HG02610 (cell line): ENCODE data around the gene PCNT.
"Not testable (repeated sequence)": the region's sequence is repeated elsewhere in the genome, so short reads cannot be mapped to it uniquely, and the experiment has no call there.

ENCODE experiments used
- ATAC-seq: cut with Tn5 transposase; IDR thresholded peaks from one replicate; pipeline ENCODE4 v1.9.1; 2021; ENCODE audit warnings: mild to moderate bottlenecking, moderate library complexity; ENCODE audit not compliant: unreplicated experiment

PCNT gene

GRCh38 chr21:46304437-46304836, 19.5 kb upstream of the PCNT start:
- ATAC-seq: no peak

- no peak for ATAC-seq
Measured at GRCh38 chr21:46304955-46305354, 19.0 kb upstream of the PCNT start.

DNA sequence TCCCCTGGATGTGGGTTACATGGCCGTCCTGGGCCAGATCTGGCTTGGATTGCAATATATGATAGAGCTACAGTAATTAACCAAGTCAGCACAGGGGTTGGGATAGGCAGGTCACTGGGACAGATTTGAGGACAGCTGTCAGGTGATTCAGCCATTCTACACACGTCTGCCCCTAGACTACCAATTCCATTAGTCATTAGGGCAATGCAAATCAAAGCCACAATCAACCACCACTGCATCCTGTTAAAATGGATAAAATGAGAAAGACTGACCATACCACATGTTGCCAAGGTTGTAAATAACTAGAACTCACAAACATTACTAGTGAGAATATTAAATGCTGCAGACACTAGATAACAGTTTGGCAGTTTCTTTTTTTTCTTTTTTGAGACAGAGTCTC, 16.3 kb upstream of the PCNT start:
- ATAC-seq: no peak

- ATAC-seq: no peak
Measured at GRCh38 chr21:46308431-46308830, 15.5 kb upstream of the PCNT start.

DNA sequence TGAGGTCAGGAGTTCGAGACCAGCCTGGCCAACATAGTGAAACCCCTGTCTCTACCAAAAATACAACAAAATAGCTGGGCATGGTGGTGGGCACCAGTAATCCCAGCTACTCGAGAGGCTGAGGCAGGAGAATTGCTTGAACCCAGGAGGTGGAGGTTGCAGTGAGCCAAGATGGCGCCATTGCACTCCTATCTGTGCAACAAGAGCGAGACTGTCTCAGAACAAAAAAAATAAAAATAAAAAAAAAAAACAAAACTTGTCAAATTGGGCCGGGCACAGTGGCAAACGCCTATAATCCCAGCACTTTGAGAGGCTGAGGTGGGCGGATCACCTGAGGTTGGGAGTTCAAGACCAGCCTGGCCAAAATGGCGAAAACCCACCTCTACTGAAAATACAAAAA, 13.7 kb upstream of the PCNT start:
- not testable (repeated sequence) for ATAC-seq

GRCh38 chr21:46311568-46311967, 12.4 kb upstream of the PCNT start:
- no peak for ATAC-seq

DNA sequence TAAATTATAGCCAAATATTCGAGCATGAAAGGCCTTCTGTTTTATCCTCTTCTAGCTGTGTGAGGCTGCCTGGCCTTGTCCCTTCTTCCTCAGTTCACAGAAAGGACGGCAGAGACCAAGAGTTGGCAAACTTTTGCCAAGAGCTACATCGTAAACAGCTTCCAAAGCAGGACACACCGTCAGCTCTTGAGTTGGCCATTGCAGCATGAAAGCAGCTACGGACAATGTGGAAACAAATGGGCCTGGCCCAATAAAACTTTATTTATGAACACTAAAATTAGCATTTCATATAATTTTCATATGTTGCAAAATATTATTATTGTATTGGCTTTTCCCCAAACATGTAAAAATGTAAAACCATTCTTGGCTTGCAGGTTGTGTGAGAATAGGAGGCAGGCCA, 11.0 kb upstream of the PCNT start:
- ATAC-seq: no peak

GRCh38 chr21:46314441-46315020, 9.4 kb upstream of the PCNT start:
- ATAC-seq: no peak

GRCh38 chr21:46316708-46317324, 7.1 kb upstream of the PCNT start:
- ATAC-seq: no peak

DNA sequence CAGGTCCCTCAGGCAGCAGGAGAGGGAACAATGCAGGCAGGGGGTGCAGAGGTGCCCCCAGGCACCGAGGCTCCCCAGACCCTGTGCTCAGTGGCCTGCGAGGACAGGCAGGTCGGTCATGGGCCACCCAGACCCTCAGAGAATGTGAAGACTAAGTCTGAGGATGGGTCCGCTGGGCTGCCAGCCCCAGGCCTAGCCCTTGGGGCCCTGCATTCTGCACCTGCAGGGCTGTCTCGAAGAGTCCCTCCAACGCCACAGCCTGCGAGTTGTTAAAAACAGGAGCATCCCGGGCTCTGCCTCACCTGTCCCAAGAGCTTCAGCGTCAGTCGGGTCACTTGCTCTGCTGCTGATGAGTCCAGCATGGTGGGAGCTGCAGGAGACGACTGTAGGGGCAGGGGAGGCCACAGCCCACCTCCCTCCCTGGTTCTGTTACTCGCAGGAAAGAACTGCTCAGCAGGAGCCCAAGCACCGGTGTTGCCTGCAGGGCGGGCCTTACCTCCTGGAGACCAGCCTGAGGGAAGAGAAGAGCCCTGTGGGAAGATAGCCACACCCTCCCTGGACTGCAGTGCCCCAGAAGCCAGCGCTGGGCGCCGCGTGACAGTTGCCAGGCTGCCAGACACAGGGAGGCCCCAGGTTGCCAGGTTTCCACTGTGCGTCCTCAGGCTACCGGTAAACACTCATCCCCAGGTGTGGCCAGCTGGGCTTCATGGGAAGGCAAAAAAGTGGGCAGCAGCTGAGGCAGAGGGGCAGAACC, 6.1 kb upstream of the PCNT start:
- ATAC-seq: no peak

- no peak for ATAC-seq
Measured at GRCh38 chr21:46318464-46318845, 5.5 kb upstream of the PCNT start.

GRCh38 chr21:46319186-46319585, 4.8 kb upstream of the PCNT start:
- no peak for ATAC-seq

DNA sequence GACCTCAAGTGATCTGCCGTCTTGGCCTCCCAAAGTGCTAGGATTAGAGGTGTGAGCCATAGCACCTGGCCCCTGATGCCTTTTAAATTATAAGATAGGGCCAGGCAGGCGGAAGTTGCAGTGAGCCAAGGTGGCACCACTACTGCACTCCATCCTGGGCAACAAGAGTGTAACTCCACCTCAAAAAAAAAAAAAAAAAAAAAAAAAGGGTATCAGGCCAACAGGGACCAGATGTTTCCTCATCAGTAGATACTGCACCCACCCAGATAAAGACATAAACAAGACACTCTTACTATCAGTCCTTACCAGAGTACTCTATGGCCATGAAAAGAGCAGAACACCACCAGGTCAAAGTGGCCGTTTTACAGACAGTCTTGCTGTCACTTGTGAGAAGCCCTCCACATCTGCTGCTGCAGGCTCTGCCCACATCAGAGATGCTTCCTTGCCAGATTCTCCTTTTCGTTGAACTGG, 3.6 kb upstream of the PCNT start:
- ATAC-seq: no peak

DNA sequence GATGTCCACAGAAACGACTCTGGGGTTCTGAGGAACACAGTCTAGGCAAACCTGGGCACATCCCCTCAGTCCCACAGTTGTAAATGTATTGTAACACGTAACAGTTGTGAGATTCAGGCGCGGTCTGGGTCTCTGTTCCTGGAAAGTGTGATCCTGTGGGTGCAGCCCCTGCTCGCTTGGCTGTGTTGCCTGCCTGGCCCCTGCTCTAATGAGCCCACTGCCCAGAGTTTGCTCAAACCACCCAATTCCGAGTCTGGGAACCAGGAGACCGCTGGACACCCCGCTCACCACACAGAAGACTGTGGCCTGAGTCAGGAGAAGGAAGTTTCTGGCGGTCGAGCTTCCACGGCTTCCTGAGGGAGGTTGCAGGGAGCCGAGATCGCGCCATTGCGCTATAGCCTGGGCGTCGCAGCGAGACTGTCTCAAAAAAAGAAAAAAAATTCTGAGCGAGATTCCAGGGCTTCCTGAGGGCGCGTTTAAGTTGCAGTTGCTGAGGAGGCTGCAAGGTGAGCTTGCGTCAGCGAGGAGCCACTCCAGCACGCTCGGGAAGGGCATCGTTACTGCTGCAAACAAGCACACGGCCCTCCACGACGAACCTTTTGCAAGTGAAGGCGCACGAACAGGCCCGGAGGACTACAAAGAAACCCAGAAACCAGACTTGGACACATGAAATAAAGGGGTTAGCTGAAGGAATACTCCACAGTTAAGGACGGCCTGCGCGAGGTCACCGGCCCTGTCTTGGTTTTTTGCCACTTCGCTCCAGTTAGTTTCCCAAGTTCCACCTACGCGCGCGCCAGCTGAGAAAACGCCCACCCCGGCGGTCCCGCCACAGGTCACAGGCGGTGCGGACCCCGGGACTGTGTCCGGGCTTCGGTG, 1.4 kb upstream of the PCNT start:
- ATAC-seq: no peak

DNA sequence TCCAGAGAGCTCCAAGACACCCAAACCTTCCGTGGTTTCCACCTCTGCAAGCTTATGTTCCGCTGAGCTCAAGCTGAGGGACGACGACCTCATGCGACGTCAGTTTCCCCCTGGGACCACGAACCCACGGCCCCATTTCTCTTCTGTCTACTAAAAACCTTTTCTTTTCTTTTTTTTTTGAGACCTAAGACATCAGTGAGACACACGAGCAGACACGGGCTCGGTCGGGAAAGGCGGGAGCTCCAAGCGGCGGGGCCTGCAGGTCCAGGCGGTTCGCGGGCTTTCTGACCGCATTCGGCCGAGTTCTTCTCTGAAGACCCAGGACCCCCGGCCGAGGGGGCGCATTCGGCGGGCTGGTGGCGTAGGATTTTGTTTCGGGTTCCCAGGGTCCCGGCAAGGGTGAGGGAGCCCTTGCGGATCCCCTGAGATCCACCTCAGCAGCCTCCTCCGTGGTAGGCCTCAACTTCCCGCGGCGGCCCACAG, 688 bp upstream of the PCNT start:
- no peak for ATAC-seq

DNA sequence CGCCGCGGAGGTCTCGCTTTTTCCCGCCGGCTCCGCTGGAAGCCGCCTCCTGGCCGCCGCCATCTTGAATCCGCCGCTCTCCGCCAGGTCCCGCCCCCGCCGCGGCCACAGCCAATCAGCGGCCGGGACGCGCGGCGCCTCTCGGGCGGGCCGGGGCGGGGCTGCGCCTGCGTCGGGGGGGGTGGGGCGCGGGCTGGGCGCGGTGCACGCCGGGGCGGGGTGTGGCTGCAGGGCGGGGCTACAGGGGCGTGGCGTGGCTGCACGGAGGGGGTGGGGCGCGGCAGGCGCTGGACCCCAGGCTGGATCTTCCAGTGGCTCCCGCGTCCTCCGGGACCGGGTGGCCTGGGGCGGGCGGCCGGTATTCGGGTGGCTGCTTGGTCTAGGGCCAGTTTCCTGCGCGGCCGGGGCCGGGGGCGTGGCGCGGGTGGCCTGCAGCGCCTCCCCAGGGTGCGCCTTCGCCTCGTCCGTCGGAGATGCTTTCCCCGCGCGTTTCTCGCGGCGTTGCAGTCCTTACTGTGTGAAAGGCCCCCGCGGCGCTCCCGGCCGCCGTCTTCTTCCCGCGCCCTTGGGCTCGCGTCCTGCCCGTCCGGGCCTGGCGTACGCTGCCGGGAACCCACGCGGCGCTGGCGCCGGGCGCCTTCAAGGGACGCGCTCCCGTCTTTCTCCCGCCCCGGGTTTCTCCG, 575 bp downstream of the PCNT start:
- ATAC-seq: peak; percentile 58

- ATAC-seq: no peak
Measured at GRCh38 chr21:46325073-46325912, 1.3 kb downstream of the PCNT start.

DNA sequence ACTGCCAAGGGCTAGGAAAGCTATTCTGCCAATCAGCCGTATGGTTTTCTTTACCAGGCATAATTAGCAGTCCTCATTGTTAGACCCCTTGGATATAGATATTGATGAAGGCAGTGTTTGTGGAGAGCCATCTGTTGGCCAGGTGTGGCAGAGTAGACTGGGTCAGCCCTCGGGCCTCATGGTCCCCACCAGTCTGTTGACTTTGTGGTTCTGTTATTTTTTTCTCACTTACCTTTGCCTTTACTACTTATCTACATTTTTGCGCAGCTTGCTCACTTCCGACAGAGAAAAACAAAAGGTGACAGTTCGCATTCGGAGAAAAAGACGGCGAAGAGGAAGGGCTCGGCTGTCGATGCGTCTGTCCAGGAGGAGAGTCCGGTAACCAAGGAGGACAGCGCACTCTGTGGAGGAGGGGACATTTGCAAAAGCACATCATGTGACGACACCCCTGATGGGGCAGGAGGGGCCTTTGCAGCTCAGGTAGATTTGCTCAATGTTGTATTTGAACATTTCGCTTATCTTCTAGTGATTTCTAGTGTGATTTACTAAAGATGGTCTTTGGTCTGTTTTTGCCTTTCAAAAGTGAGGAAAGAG, 2.3 kb downstream of the PCNT start:
- ATAC-seq: no peak

DNA sequence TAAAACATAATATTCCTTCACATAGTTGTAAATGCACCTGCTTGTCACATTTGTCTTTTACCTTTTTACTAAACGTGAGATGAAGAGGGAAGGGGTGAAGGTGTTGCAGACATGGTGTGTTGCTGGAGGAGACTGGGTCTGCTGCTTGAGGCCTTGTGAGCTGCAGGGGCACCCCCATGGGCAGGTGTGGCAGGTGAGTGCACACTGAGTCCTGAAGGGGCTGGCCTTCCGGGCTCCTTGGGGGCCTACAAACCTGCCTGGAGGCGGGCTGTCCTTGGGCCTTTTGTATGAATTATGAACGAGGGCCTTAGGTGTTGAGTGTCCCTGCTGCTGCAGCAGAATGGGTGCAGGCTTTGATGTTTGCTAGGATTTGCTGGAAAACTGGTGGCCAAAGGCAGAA, 3.8 kb downstream of the PCNT start:
- no peak for ATAC-seq
